Endothelial cell of umbilical vein (primary cell): ENCODE results near the gene MOCS1. TPM values are rescaled to one million over a fixed set of nuclear protein-coding genes. Genes with fewer than 3 reads are reported as not detected.

Experiments
- BruUV-seq: library from RNA; stranded (reverse); fragments of 400-500 nt; replicated peaks from 2 replicates; lab custom pipeline; 2021; lab: Mats Ljungman, UMichigan
- CTCF ChIA-PET: fragments of 300-600, 350-600 bp; sonication (Branson Sonifier 250); formaldehyde crosslinking; loops from one replicate; lab custom pipeline; 2021; ENCODE audit warnings: antibody characterized with exemption, inconsistent platforms; lab: Charles Lee
- POLR2A ChIA-PET: fragments of 300-600, 350-600 bp; sonication (Branson Sonifier 250); formaldehyde crosslinking; loops from one replicate; lab custom pipeline; 2021; ENCODE audit warnings: antibody characterized with exemption, inconsistent platforms; lab: Charles Lee
- DNase-seq: peaks from one replicate; pipeline ENCODE4 v3.0.0-alpha.2; 2011; ENCODE audit warnings: low read depth, low spot score
- FAIRE-seq: peaks from 2 replicates; lab custom pipeline; 2011; peaks lifted over from hg19 to GRCh38; lab: Jason Lieb, UNC
- H2AFZ ChIP-seq: 2 replicates; pipeline ENCODE4 v1.6.0; 2012; ENCODE audit warnings: low read depth, low read length, control low read depth, inconsistent platforms
- H3K27ac ChIP-seq: 2 replicates; pipeline ENCODE4 v1.5.1; 2011; ENCODE audit warnings: low read depth, mild to moderate bottlenecking, control low read depth, low read length, moderate library complexity; ENCODE audit not compliant: insufficient read depth
- H3K27me3 ChIP-seq, 2 experiments: 2 replicates each; pipeline versions ENCODE4 v1.6.0 to v1.6.1; 2011; ENCODE audit warnings: low read length in 2 of 2, mixed read lengths in 1 of 2; ENCODE audit not compliant: control insufficient read depth in 2 of 2, insufficient read depth in 2 of 2
- H3K36me3 ChIP-seq, 2 experiments: 2 replicates in 1 of 2; 3 replicates in 1 of 2; pipeline ENCODE4 v1.5.1; 2011; ENCODE audit warnings: low read length in 2 of 2, mild to moderate bottlenecking in 1 of 2, moderate library complexity in 1 of 2; ENCODE audit not compliant: control insufficient read depth in 2 of 2, insufficient read depth in 2 of 2; ENCODE audit errors: extremely low read depth in 1 of 2
- H3K4me1 ChIP-seq: 3 replicates; pipeline ENCODE4 v1.5.1; 2011; ENCODE audit warnings: mild to moderate bottlenecking, low read length; ENCODE audit not compliant: control insufficient read depth, insufficient read depth; ENCODE audit errors: extremely low read depth
- H3K4me2 ChIP-seq: 2 replicates; pipeline ENCODE4 v1.6.1; 2011; ENCODE audit warnings: low read length, control low read depth, mixed read lengths; ENCODE audit not compliant: insufficient read depth
- H3K4me3 ChIP-seq, 3 experiments: fragments of 200-600 bp in 1 of 3; sonication (generic), shearing (Covaris generic) in 1 of 3; replicated peaks in 1 of 3; 2 replicates each; pipeline ENCODE4 v1.5.1; 2011 to 2016; ENCODE audit warnings: control low read depth in 3 of 3, low read length in 3 of 3, mild to moderate bottlenecking in 2 of 3, inconsistent platforms in 1 of 3, low read depth in 1 of 3, moderate library complexity in 1 of 3; ENCODE audit not compliant: insufficient read depth in 1 of 3
- H3K79me2 ChIP-seq: 2 replicates; pipeline ENCODE4 v1.6.0; 2012; ENCODE audit warnings: low read length, inconsistent platforms; ENCODE audit not compliant: control insufficient read depth, insufficient read depth
- H3K9ac ChIP-seq: replicated peaks from 2 replicates; pipeline ENCODE3; 2011; ENCODE audit warnings: low read length, control low read depth; ENCODE audit not compliant: insufficient read depth; ENCODE audit errors: extremely low read depth
- H3K9me1 ChIP-seq: replicated peaks from 3 replicates; pipeline ENCODE4 v1.6.0; 2011; ENCODE audit warnings: mild to moderate bottlenecking, low read length; ENCODE audit not compliant: control insufficient read depth, insufficient read depth; ENCODE audit errors: extremely low read depth
- H3K9me3 ChIP-seq: replicated peaks from 2 replicates; pipeline ENCODE4 v1.5.1; 2012; ENCODE audit warnings: low read length, inconsistent platforms; ENCODE audit not compliant: control insufficient read depth, insufficient read depth
- H4K20me1 ChIP-seq: replicated peaks from 2 replicates; pipeline ENCODE3; 2011; ENCODE audit warnings: mild to moderate bottlenecking, low read length; ENCODE audit not compliant: control insufficient read depth, insufficient read depth; ENCODE audit errors: extremely low read depth
- CTCF ChIP-seq, 2 donors: IDR thresholded peaks; 1 replicate in 1 of 2; 2 replicates in 1 of 2; pipeline ENCODE4 v1.5.1; 2011; ENCODE audit warnings: low read length in 2 of 2, mild to moderate bottlenecking in 2 of 2, moderate library complexity in 2 of 2, control low read depth in 1 of 2, inconsistent platforms in 1 of 2, low read depth in 1 of 2; ENCODE audit not compliant: insufficient read depth in 1 of 2; ENCODE audit errors: extremely low read depth in 1 of 2
- EZH2 ChIP-seq: IDR thresholded peaks from 2 replicates; pipeline ENCODE4 v1.6.1; 2012; ENCODE audit warnings: borderline replicate concordance, low read depth, mild to moderate bottlenecking, moderate library complexity, low read length, inconsistent platforms; ENCODE audit not compliant: severe bottlenecking
- FOS ChIP-seq: IDR thresholded peaks from 2 replicates; pipeline ENCODE4 v1.6.1; 2011; ENCODE audit warnings: mild to moderate bottlenecking, low read length, moderate library complexity, borderline replicate concordance; ENCODE audit not compliant: insufficient read depth
- GATA2 ChIP-seq: IDR thresholded peaks from 2 replicates; pipeline ENCODE4 v1.7.0; 2011; ENCODE audit warnings: low read depth, mild to moderate bottlenecking, moderate library complexity, mixed read lengths, low read length; ENCODE audit not compliant: insufficient read length, insufficient read depth
- JUN ChIP-seq: IDR thresholded peaks from 2 replicates; pipeline ENCODE4 v1.6.1; 2011; ENCODE audit warnings: borderline replicate concordance, low read depth; ENCODE audit not compliant: insufficient read length, insufficient read depth
- MAX ChIP-seq: IDR thresholded peaks from 2 replicates; pipeline ENCODE4 v1.6.1; 2011; ENCODE audit not compliant: insufficient read depth, insufficient read length
- MYC ChIP-seq: IDR thresholded peaks from one replicate; pipeline ENCODE4 v1.6.1; 2011; ENCODE audit warnings: mild to moderate bottlenecking, low read depth, low read length
- POLR2A ChIP-seq: IDR thresholded peaks from 2 replicates; pipeline ENCODE4 v1.6.1; 2012; ENCODE audit warnings: low read depth, mild to moderate bottlenecking, control low read depth, low read length
- POLR2AphosphoS5 ChIP-seq: IDR thresholded peaks from 2 replicates; pipeline ENCODE4 v1.6.1; 2012; ENCODE audit warnings: low read depth, mild to moderate bottlenecking, control low read depth, low read length, moderate library complexity; ENCODE audit not compliant: insufficient read depth
- dilution Hi-C: fragments of 300-500 bp; cut with MboI; formaldehyde crosslinking; loops from one replicate; pipeline ENCODE4 v1.15.0; 2019; ENCODE audit warnings: low sequenced_read_pairs; ENCODE audit not compliant: extremely low pct_ligation_motif_present
- intact Hi-C: fragments of 100-400 bp; cut with micrococcal nuclease; formaldehyde crosslinking; loops from one replicate; pipeline ENCODE4 v1.10.0; 2022
- polyA plus RNA-seq, 4 experiments: library from polyadenylated mRNA; depleted of rRNA in 3 of 4; stranded (reverse) in 3 of 4; unstranded in 1 of 4; fragments of >200 nt; gene quantifications; 2 replicates each; pipeline versions ENCODE4 v1.2.1 to v1.2.3, GENCODE V29; 2011 to 2012; ENCODE audit warnings: missing spikeins in 1 of 4
- total RNA-seq: library from RNA; stranded (reverse); gene quantifications from 2 replicates; pipeline ENCODE4 v1.2.3, GENCODE V29; 2021

The MOCS1 gene
- total and polyA plus RNA-seq, 2 donors (not counting 3 experiments of a cell fraction or from before 2014, with no cell fraction given), result 8.3 to 12.8 TPM

GRCh38 chr6:39925931-39926290 lies 8.4 kb downstream of the MOCS1 start:
- intact Hi-C loops, result no loop called here
- Histone ChIP-seq H3K79me2 (no peaks in the 10 kb centered on the region), H3K9me3 (no peaks in the 10 kb centered on the region), H4K20me1 (no peaks in the 10 kb centered on the region), H3K4me2 (no peak overlapping the region), H3K36me3 (peaks cover 0 to 2% of the 10 kb centered on the region in 2 experiments), H3K4me3 (no peak overlapping the region), H3K9ac (no peak overlapping the region), H3K9me1 (no peaks in the 10 kb centered on the region), H3K27me3 (no peaks in the 10 kb centered on the region), H2AFZ (no peak overlapping the region), H3K27ac (no peak overlapping the region), H3K4me1 (no peaks in the 10 kb centered on the region)
- FAIRE-seq (no peak), DNase-seq (no peak)
- no peak for TF ChIP-seq FOS
- no peak for TF ChIP-seq POLR2A
- TF ChIP-seq MYC, result no peak
- no peak for TF ChIP-seq EZH2
- TF ChIP-seq MAX, result no peak
- ChIA-PET CTCF (no interaction called here), POLR2A (no interaction called here)
- no TSS peak for BruUV-seq
- dilution Hi-C loops, result no loop called here

GRCh38 chr6:39925191-39925930 lies 8.9 kb downstream of the MOCS1 start:
- H3K4me3 ChIP-seq, result no peak overlapping the region
- CTCF ChIA-PET, result no interaction called here
- H3K9me1 ChIP-seq, result no peaks in the 10 kb centered on the region
- dilution Hi-C loops, result no loop called here
- H3K27me3 ChIP-seq, result no peaks in the 10 kb centered on the region
- TF ChIP-seq MAX (no peak), EZH2 (no peak), CTCF (IDR thresholded peaks at IDR 0.05; ENCODE audit: extremely low read depth in 1 of 2, insufficient read depth in 1 of 2, low read depth in 1 of 2, low read length in 2 of 2) (no peak), GATA2 (no peak), POLR2A (no peak), MYC (no peak), JUN (no peak), POLR2AphosphoS5 (no peak), FOS (no peak)
- H3K27ac ChIP-seq, result no peak overlapping the region
- H3K4me2 ChIP-seq, result no peak overlapping the region
- intact Hi-C loops, result no loop called here
- POLR2A ChIA-PET, result no interaction called here
- no peak overlapping the region for H3K9ac ChIP-seq
- no peaks in the 10 kb centered on the region for H3K79me2 ChIP-seq
- BruUV-seq, result no TSS peak
- H3K36me3 ChIP-seq, result peaks cover 0 to 2% of the 10 kb centered on the region in 2 experiments
- DNase-seq (no peak), FAIRE-seq (no peak)
- no peaks in the 10 kb centered on the region for H3K4me1 ChIP-seq
- H2AFZ ChIP-seq, result no peak overlapping the region
- H4K20me1 ChIP-seq, result no peaks in the 10 kb centered on the region
- no peaks in the 10 kb centered on the region for H3K9me3 ChIP-seq
